ENCODE data around the gene HSD17B8.

Gene HSD17B8

GRCh38 chr6:33177552-33178446, 26.7 kb upstream of the HSD17B8 start:
- no peak overlapping the region for H3K27ac ChIP-seq (replicated peaks)
- TF ChIP-seq CTCF (IDR thresholded peaks at IDR 0.05; ENCODE audit: insufficient read depth, low read length) (no peak), SPI1 (IDR thresholded peaks at IDR 0.05; ENCODE audit: borderline replicate concordance, low read depth) (no peak), POLR2AphosphoS5 (IDR thresholded peaks at IDR 0.05; ENCODE audit: low read depth) (no peak), GABPA (IDR thresholded peaks at IDR 0.05; ENCODE audit: low read depth) (no peak), REST (IDR thresholded peaks at IDR 0.05; ENCODE audit: insufficient replicate concordance, low read depth) (no peak)
- DNase-seq (ENCODE audit: low read depth in 1 of 2, low spot score in 1 of 2) = no peak
- H3K27me3 ChIP-seq (ENCODE audit: insufficient read depth, poor library complexity, severe bottlenecking) = no peaks in the 10 kb centered on the region
- no peak overlapping the region for H3K4me3 ChIP-seq (replicated peaks; ENCODE audit: insufficient read depth, low read length)

GRCh38 chr6:33178755-33179475, 25.5 kb upstream of the HSD17B8 start:
- TF ChIP-seq REST (IDR thresholded peaks at IDR 0.05; ENCODE audit: insufficient replicate concordance, low read depth) (no peak), SPI1 (IDR thresholded peaks at IDR 0.05; ENCODE audit: borderline replicate concordance, low read depth) (no peak), CTCF (IDR thresholded peaks at IDR 0.05; ENCODE audit: insufficient read depth, low read length) (no peak), GABPA (IDR thresholded peaks at IDR 0.05; ENCODE audit: low read depth) (no peak), POLR2AphosphoS5 (IDR thresholded peaks at IDR 0.05; ENCODE audit: low read depth) (no peak)

GRCh38 chr6:33181141-33181540, 23.3 kb upstream of the HSD17B8 start:
- H3K4me3 ChIP-seq (replicated peaks; ENCODE audit: insufficient read depth, low read length) = no peak overlapping the region
- no peak for TF ChIP-seq POLR2AphosphoS5 (IDR thresholded peaks at IDR 0.05; ENCODE audit: low read depth)
- no peak for TF ChIP-seq REST (IDR thresholded peaks at IDR 0.05; ENCODE audit: insufficient replicate concordance, low read depth)
- TF ChIP-seq CTCF (IDR thresholded peaks at IDR 0.05; ENCODE audit: insufficient read depth, low read length) = no peak
- TF ChIP-seq GABPA (IDR thresholded peaks at IDR 0.05; ENCODE audit: low read depth) = no peak
- TF ChIP-seq SPI1 (IDR thresholded peaks at IDR 0.05; ENCODE audit: borderline replicate concordance, low read depth) = no peak
- no peak for DNase-seq (ENCODE audit: low read depth in 1 of 2, low spot score in 1 of 2)
- H3K27ac ChIP-seq (replicated peaks) = no peak overlapping the region
- H3K27me3 ChIP-seq (ENCODE audit: insufficient read depth, poor library complexity, severe bottlenecking) = no peaks in the 10 kb centered on the region

More at GRCh38 chr6:33178755-33179475, 25.5 kb upstream of the HSD17B8 start:
- no peak for DNase-seq (ENCODE audit: low read depth in 1 of 2, low spot score in 1 of 2)
- Histone ChIP-seq H3K27me3 (ENCODE audit: insufficient read depth, poor library complexity, severe bottlenecking) (no peaks in the 10 kb centered on the region), H3K4me3 (replicated peaks; ENCODE audit: insufficient read depth, low read length) (no peak overlapping the region), H3K27ac (replicated peaks) (no peak overlapping the region)
